GM21576 (cell line): Measurements from ENCODE around the gene CACNA2D3.

Experiments
- ATAC-seq: cut with Tn5 transposase; IDR thresholded peaks from one replicate; pipeline ENCODE4 v1.9.1; 2021; ENCODE audit warnings: mild to moderate bottlenecking, moderate library complexity; ENCODE audit not compliant: unreplicated experiment

Gene CACNA2D3

DNA sequence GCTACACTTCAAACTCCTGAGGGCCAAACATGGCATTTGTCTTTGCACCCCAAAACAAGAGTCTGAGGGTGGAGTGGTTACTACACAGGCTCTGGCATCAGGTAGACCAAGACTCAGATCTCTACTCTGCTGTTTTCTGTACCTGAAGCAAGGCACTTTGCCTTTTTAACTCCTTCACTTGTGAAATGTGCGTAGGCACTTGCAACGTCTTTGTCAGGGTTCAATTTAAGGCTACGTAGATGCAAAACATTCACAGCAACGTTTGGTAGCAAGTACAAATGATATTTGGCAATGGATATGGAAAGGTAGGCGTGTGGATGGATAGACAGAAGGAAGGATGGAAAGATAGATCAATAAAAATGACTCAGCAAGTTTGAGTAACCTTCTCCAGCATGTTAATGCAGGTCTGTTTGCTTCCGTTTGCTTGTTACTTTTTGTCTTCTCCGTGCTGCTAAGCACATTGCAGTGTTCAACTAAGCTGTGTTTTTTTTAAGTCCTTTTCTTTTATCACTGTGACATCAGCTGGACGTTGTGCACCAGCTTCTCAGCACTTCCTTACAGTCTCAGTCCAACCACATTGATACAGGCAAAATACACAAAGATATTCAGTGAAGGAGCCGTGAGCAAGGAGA is 704.8 kb downstream of the CACNA2D3 start:
- ATAC-seq: no peak

DNA sequence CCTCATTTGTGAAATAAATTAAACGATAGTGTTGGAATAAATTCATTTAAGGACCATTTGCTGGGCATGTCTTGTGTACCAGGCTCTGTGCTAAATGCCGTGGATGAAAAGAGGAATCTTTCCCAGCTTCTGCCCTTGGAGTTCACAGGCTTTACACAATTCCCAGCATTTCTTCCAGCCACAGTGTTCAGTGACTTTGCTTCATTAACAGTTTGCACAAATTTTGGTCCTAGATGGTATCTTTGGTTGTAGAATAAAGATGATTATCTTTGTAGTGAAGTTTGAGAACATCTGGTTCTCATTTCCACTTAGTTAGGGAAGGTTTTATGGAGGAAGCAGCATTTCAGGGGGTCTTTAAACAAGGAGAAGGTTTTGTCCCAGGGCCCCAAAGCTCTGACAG is 705.4 kb downstream of the CACNA2D3 start:
- no peak for ATAC-seq

DNA sequence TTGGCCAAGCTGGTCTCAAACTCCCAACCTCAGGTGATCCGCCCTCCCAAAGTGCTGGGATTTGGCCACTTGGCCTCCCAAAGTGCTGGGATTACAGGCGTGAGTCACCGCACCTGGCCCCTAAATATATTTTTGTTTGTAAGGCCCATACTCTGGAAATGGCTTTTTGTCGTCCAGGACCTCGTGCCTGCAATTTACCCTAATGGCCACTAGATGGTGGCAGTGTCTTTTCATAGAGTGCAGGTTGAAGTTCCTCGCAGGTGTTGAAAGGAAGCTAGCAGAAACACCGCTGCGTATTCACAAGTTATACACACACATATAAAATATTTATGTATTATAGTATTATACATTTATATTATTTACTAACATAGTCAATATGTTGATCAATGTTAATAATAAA is 708.3 kb downstream of the CACNA2D3 start:
- ATAC-seq: no peak

DNA sequence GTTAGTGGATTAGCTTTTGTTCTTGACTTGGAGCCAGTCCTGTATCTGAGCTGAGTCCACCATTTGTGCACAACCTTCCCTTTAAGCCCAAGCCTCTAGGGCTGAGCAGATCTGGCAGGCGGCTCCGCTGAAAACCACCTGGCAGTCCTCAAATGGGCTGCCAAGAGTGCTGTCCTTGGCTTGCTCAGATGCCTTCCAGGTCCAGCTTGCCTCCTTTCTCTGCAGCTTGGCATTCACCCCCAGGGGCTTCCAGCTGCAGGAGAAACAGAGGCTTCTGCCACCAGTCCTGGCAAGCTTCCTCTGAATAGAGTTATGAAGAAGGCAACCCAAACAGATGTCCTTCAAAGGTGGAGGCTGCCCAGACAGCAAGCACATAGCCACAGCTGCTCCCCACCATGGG is 708.8 kb downstream of the CACNA2D3 start:
- no peak for ATAC-seq

DNA sequence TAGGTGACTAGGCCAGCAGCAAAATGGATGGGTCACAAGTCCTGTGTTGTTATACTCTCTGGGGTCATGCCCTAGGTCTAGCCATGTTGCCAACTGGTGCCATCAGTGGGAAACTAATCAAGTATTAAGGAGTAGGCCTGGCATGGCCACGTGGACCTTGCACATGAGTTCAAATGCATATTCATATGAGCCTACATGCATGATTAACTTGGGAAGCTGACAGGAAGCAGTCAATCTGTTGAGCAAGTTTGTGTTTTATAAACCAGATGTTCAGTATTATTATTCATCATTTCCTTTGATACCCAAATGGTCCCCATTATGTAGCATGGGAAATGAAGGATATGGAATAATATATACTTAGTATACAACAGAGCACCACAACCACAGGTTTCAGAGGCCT is 710.5 kb downstream of the CACNA2D3 start:
- no peak for ATAC-seq

DNA sequence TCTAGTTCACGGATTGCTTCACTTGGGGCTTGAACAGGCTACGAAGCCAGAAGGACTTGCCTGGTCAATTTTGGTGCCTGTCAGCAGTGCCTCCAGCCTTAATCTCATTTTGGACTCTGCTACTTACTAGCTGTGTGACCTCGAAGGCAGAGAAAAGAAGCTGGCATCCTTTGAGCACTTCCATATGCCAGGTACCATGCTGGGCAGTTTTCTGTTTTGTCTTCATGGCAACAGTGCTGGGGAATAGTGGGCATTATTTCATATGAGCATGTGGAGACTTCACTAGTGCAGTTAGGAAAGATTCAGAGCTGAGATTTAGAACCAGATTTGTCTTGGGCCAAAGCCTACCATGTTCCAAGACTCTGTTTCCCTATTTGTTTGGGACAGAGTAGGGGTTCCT is 713.3 kb downstream of the CACNA2D3 start:
- no peak for ATAC-seq

DNA sequence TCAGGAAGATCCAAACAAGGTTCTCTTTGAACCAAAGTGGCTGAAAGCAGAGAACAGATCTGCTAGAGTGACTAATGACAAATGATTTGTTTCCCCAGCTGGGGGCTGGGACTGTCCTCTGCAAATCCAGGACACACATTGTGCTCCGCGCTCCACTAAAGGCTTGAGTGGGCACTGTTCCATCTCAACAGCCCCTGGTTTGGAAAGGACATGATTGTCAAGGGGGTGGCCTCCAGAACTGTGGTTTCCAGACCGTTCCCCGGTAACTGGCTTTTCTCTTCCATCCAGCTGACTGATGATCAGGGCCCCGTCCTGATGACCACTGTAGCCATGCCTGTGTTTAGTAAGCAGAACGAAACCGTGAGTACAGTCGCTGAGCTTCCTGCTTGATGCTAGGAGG is 714.5 kb downstream of the CACNA2D3 start:
- ATAC-seq: no peak

DNA sequence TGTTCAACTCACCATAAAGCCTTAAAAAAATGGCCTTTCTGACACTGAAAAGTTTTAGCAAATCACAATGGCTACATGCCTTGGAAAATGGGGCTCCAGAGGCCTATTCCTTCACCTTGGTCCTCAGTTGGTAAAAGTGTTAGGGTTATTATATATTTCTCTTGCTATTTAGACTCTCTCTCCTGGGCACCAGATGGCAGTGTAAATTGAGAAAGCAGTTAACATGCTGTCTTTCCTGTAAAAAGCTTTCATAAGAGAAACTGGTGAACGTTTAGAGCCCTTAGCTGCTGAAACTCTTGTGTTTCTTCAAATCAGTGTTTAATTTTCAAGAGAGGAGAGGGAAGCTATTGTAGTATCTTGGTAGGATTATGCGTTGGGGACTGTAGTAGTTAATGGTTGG is 715.6 kb downstream of the CACNA2D3 start:
- ATAC-seq: no peak

DNA sequence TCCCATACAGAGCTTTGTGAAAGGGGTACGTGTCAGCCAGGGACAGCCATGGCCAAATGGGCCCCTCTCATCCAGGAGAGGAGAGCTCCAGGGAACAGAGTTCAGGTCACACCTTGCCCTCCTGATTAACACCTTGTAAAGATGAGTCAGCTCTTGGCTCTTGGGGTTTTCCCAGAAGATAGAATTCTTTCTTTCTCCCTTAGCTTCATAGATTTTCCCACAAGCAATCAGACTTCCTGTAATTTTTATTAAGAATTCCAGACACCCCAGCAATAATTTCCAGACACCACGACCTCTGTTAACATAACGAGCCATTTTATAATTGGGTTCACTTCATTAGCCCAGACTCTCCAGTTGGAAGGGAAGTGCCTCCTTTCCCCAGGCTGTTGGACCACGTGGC is 719.1 kb downstream of the CACNA2D3 start:
- no peak for ATAC-seq

DNA sequence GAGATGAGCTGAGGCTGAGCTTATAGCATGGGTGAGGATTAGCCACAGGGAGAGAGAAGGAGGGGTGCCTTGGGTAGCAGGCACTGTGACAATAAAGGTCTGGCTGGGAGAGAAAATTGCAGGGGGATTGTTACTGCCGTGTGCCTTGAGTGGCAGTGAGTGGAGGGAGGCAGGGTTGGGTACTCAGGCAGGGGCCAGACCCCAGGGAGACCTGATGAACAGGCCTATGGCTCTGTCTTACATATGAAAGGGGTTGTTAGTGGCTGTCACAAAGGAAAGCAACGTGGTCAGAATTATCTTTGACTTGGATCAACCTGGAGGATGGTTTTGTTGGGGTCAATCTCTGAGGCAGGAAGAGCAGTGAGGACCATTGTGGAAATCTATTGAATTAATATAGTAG is 721.0 kb downstream of the CACNA2D3 start:
- no peak for ATAC-seq

DNA sequence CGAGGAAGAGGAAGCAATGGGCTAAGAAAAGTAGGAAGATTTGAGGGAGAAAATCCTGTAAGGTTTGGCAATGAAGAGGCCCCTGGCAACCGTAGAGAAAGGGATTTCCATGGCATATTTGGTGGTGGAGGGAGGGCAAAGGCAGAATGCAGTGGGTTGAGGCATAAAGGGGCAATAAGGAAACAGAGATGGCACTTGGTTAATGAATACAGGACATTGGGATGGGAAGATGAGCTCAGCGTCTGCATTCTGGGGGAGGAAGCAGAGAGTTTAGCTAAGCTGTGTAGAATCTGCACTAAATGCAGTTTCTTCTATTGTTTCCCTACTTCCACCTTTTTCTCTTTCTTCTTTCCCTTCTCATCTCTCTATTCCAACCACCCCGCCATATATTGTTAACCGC is 721.9 kb downstream of the CACNA2D3 start:
- ATAC-seq: no peak

DNA sequence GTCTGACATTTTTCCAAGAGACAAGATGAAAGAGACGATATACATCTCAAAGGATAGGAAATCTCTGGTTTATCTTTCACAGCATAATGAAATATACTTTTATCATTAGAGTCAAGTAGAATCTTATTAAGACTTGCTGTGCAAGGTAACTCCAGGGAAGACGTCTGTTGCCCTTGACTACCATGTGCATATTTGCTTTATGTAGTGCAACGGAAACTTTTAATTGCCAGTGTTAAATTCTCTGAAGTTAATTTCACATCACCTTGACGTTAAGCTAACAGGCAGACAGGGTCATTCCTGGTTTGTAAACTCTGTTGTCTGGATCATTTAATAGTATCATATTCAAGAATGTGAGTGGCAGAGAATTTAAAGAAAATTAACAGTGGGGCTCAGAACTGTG is 722.7 kb downstream of the CACNA2D3 start:
- no peak for ATAC-seq

DNA sequence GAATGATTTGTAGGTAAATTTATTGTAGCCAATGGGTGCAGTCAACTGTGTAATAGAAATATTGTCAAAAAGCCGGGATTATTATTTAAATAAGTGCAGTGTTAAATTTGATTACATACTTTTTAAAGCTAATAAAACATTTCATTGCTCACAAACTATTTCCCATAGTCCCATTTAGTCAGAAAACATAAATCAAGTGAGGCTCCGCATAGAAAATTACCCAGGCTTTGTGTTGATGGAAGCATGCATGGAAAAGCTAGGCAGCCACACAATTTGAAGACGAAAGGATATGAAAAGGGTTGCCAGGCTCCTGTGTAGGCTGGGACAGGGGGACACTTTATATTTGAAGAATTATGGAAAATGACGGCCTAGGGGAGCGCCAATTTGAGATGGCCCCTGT is 723.2 kb downstream of the CACNA2D3 start:
- no peak for ATAC-seq

DNA sequence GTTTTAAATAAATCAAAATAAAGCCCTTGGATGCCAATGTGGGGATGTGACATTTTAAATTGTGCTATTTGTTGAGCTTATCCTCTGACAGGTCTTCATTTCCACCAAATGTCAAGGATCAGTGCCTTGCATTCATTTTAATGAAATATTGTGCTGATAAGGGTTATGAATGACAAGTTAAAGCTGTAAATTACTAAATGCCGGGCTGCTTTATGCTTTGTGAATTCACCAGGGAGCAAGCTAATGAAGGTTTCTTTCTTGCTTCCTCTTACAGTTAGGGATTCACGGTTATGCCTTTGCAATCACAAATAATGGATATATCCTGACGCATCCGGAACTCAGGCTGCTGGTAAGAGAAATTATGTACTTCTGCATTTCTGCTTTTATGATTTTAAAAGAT is 723.8 kb downstream of the CACNA2D3 start:
- no peak for ATAC-seq

DNA sequence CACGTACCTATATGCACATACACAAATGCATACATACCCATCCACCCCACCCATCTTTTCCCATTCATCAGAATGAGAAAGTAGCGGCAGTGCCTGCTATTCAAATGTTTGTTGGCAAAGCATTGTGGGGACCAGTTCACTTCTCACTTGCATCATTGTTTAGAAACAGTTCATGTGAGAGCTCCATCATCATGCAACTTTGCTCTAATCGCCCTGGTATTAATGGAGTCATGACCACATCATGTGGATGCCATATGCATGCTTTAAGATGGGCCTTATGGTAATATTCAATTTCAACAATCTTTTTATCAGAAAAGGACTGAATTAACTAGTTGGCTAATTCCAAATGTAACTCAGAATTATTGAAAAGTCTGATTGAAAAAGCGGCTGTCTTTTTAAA is 725.0 kb downstream of the CACNA2D3 start:
- no peak for ATAC-seq

DNA sequence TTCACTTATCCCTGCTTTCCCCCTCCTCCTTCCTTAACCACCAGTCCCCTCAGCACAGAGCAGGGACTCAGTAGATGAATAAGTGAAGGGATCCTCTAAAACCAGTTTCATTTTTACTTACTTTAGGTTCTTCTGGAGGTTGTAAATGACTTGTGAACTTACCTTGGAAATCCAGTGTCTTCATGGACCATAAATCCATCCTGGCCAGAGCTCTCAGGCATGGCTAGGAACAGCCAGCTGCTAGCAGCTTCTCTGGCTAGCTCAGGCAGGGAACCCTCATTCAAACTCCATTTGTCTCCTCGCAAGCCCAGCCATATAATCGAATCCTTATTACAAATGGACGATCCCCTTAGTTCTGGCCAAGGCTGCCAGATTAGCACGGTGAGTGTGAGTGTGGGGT is 727.0 kb downstream of the CACNA2D3 start:
- ATAC-seq: no peak

DNA sequence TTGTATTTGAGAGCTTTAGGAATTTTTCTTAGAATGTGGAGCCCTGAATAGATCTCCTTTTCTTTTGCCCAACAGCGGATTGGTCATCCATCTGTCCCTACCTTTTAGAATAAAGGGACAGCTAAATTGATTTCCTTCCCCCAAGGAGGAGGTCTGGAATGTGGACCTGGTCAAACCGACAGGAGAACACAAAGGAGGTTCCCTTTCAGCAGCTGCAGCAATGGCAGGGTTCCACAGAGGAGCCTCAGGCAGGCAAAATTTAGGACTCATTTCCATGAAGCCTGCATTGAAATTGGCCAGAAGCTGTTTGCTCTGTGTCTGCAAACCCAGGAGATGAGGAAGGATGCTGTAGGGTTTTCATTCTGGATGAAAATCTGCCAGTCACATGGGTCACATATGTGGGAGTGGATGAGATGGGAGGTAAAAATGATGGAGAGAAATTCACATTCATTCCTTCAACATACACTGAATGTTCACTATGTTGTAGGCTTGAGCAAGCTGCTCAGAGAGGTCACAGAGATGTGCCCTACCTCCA is 728.2 kb downstream of the CACNA2D3 start:
- ATAC-seq: no peak

DNA sequence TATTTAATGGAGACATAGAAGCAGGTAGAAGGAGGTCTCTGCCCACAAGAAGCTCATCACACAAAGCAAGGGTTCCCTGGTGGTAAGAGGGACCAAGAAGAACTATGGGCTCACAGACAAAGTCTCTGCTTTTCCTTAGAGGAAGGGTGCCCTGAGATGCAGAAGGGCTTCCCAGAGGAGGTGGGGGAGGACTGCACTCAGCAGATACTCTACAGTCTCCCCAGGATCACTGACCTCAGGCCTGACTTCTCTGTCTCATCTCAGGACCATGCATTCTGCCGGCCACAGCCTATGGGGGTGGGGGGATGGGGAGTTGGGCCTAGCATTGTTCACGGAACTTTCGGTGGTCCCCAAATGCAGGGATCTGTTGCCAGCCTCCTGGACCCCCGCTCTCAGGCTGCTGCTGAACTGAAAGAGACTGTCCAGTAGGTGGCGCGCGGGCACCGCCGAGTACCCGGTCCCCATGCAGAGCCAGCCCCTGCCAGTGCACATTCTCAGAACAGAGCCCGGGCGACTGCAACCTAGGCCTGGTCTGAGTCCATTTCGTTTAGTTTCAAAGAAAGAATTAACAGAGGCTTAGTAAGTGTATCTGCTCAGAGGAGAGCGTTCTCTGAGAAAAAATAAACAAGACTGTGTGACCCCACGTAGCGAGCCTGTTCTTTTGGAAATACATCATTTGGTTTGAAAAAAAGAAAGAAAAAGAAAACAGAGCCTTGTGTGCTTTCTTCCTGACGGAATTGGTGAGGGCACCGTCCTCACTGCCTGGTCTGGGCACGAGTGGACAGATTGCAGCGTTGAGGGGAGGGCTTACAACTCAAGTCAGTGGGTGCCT is 731.4 kb downstream of the CACNA2D3 start:
- no peak for ATAC-seq

DNA sequence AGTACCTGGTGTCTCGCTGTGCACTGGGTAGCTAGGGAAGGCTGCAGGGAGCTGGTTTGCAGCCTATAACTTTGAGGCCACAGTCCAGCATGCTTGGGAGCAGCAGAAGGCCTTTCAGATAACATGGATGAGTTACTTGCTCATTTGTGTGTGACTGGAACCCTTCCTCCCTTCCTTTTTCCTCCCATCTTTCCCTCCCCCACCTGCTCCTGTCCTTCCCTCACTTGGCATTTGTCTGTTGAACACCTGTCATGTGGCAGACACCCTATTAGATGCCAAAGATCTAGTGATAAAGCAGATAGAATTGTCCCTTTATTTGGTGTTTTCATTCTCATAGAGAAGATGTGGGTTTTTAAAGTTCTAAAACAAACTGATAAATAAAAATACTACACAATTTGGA is 733.9 kb downstream of the CACNA2D3 start:
- ATAC-seq: no peak

DNA sequence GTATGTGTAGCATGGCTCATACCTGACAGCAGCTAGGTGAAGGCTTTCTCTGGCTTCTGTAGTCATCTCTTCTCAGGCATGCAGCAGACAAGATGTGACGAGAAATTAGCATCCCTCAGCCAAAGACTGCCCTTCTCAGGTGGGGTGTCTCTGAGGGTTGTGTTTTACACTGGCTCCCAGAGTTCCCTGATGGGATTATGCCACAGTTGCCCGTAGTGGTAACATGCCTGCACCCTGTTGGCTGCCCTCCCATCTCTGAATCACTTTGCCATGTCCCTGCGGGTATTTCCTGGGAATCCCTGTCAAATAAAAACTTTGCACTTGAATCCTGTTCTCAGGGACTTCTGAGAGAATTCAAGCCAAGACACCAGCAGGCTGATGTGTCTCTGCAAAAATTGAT is 735.0 kb downstream of the CACNA2D3 start:
- no peak for ATAC-seq

DNA sequence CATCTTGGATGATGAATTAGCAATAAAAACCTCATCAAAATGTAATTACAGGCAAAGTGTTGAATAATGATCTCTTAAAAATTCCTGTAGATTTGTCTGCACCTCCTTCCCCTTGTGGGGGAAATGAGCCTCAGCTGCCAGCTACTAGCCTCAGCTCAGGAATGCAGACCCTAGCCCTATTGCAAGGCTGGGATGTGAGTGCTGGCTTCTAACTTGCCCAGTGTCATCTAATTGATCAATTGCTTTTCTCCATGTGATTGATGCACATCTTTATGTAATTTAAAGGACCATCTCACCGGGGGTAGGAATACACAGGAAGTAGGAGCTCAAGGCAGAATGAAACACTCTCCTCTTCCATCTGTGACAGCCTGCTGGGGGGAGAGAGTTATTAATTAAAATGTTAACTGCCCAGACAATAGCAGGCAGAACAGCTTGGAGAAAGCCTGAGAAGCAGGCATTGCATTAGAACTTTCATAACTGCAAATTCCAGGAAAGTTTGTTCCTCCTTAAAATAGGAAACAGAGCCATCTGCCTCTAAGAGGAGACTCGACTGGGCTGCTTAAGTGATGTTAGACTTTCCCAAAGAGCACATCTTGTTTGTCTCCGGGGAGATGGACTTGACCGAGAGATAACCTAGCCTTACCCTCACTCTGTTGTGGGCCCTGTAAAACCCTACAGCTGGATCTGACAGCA is 735.9 kb downstream of the CACNA2D3 start:
- no peak for ATAC-seq

DNA sequence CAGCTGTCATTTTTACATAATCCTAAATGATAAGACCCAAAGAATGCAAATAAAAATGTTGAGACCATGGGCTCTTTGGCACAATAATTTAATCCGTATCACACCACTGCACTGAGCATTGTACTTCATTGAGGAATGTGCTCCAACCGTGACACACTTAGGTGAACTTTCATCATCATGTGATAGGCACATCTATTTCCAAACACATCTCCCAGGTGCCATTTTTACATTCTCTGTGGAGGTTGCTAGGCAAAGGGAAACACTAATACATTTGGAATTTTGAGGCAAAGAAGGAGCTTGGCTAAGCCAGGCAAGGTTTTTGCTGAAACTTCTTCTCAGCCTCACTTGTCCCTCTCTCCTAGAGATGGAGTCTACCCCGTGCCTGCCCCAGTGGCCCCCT is 736.8 kb downstream of the CACNA2D3 start:
- no peak for ATAC-seq
